ENCODE measurements around the gene CFAP298.
"Not testable (repeated sequence)": the region's sequence is repeated elsewhere in the genome, so short reads cannot be mapped to it uniquely, and the experiment has no call there.

The CFAP298 gene

DNA sequence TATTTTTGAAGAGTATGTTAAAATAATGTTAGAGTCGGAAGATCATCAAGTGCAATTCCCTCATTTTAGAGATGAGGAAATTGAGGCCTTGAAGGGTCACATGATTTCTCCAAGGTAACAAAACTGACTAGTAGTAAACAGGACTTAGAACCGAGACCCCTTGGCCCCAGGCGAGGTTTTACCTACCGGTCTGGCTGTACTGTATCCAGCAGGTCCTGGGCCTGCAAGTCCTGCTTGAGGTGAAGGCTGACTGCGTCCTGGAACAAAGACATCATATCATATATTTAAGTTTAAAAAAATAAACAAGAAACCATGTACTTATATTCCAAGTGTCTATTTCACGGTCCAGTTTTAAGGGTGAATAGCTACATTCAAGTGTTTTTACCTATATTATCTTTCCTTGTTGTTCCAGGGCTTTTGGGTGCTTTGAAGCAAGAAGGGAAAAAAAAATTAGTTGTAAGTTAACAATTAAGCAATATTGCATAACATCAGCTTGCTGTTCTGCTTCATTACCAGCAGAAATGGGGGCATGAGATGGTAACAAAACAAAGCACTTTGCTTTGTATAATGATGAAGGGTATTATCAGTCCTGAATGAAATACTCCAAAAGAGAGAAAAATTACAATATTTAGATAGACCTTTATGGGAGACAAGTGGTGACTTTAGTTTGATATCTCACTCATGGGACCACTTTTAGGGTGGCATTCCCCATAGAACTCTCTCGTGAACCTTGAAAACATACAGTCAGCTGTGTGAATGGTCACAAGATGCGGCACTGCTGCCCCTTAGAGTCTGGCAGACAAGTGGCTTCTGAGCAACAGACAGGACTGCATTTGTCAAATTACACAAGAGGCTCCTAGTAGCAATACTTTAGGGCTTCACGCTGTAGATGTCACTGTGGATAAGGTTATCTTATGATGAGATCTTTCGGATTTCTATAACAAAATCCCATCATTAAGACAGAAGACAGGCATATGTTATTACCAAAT is 29.8 kb upstream of the CFAP298 start:
- H3K4me3 ChIP-seq (ENCODE audit: low read depth, low read length) = no peak overlapping the region
- no peak for DNase-seq (ENCODE audit: low read depth)
- TF ChIP-seq CTCF (IDR thresholded peaks at IDR 0.05; ENCODE audit: low read depth, low read length, missing control alignments) = no peak

DNA sequence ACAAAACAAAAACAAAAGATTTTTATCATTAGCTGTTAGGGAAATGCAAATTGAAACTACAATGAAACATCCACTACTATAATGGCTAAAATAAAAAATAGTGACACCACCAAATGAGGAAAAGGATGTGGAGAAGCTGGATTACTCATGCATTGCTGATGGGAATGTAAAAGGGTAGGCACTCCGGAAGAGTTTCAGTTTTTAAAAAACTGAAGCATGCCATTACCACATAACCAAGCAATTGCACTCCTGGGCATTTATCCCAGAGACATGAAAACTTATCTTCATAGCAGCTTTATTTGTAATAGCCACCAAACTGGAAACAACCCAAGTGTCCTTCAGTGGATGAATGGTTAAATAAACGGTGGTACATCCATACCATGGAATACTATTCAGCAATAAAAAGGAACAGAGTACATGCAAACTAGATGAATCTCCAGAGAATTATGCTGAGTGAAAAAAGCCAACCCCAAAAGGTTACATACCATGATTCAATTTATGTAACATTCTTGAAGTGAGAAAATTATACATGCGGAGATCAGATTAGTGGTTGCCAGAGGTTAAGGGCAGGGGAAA is 14.5 kb upstream of the CFAP298 start:
- TF ChIP-seq CTCF (IDR thresholded peaks at IDR 0.05; ENCODE audit: low read depth, low read length, missing control alignments) = no peak
- no peak overlapping the region for H3K4me3 ChIP-seq (ENCODE audit: low read depth, low read length)
- no peak for DNase-seq (ENCODE audit: low read depth)

DNA sequence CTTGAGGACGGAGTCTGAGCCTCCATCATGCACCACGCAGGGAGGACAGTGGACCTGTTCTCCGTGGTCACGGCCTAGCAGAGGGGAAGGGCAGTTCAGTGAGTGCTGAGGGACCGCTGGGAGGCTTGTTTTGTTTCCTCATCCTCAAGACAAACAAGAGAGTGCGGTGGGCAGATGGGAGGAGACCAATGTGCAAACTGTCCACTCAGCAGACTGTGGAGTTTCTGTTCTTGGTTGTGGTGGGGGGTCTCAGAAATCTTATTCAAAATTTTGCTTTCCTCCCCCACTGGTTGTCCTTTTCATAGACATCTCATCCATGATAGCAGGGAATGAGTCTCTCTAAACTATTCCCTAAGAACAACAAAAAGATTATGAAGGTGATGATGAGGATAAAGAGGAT is 6.0 kb upstream of the CFAP298 start:
- DNase-seq (ENCODE audit: low read depth); H3K4me3 ChIP-seq (ENCODE audit: low read depth, low read length): not testable (repeated sequence)

DNA sequence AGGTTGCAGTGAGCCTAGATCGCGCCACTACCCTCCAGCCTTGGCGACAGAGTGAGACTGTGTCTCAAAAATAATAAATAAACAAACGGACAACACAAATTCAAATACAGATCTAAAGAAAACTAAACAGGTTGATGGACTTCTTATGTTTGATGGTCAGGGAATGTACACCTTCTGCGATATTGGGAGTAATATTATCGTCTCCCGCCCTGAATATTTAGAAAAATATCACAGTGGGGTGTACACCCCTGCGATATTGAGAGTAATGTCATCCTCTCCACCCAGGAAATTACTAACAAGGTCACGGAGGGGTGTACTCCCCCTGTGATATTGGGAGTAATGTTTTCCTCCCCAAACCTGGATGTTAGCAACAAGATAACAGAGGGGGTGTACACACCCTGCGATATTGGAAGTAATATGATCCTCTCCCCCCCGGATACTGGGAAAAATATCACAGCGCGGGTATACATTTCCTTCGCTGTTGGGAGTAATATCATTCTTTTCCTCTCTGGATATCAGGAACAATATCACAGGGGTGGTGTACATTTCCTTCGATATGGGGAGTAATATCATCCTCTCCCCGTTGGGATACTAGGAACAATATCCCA is 1.4 kb upstream of the CFAP298 start:
- H3K4me3 ChIP-seq (ENCODE audit: low read depth, low read length) = peak overlapping the region; percentile 57
- TF ChIP-seq CTCF (IDR thresholded peaks at IDR 0.05; ENCODE audit: low read depth, low read length, missing control alignments) = no peak
- no peak for DNase-seq (ENCODE audit: low read depth)

DNA sequence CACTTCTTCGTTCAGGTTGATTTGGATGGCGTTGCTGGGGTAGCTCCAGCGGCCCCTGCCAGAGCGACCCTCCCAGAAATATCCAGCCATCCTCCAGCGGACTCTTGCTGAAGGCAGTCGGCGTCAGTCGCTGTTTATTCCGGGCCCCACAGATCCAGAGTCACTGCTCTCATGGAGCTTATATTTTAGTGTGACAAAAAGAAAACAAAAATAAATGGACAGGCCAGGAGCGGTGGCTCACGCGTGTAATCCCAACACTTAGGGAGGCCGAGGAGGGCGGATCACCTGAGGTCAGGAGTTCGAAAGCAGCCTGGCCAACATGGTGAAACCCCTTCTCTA is 791 bp upstream of the CFAP298 start:
- no peak for DNase-seq (ENCODE audit: low read depth)
- TF ChIP-seq CTCF (IDR thresholded peaks at IDR 0.05; ENCODE audit: low read depth, low read length, missing control alignments) = no peak
- H3K4me3 ChIP-seq (ENCODE audit: low read depth, low read length) = peak overlapping the region; percentile 57

- H3K4me3 ChIP-seq (ENCODE audit: low read depth, low read length) = peak overlapping the region; percentile 57
- no peak for TF ChIP-seq CTCF (IDR thresholded peaks at IDR 0.05; ENCODE audit: low read depth, low read length, missing control alignments)
- no peak for DNase-seq (ENCODE audit: low read depth)
Observed at GRCh38 chr21:32611471-32611997, 643 bp downstream of the CFAP298 start.

DNA sequence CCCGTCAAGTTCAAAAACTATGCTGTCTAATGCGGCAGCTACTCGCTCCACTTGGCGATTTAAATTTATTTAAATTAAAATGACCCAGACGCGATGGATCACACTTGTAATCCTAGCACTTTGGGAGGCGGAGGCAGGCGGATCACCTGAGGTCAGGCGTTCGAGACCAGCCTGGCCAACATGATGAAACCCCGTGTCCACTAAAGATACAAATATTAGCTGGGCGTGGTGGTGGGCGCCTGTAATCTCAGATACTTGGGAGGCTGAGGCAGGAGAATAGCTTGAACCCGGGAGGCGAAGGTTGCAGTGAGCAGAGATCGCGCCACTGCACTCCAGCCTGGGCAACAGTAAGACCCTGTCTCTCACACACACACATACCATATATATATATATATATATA is 1.2 kb downstream of the CFAP298 start:
- DNase-seq (ENCODE audit: low read depth) = not testable (repeated sequence)
- H3K4me3 ChIP-seq (ENCODE audit: low read depth, low read length) = peak overlapping the region; percentile 57

Measured in GM12864 (cell line).